GM19351 (cell line): Measurements from ENCODE around the gene ARHGEF16.

Source experiments
- ATAC-seq: cut with Tn5 transposase; IDR thresholded peaks from one replicate; pipeline ENCODE4 v1.9.1; 2021; ENCODE audit warnings: mild to moderate bottlenecking, moderate library complexity; ENCODE audit not compliant: unreplicated experiment

Gene ARHGEF16

DNA sequence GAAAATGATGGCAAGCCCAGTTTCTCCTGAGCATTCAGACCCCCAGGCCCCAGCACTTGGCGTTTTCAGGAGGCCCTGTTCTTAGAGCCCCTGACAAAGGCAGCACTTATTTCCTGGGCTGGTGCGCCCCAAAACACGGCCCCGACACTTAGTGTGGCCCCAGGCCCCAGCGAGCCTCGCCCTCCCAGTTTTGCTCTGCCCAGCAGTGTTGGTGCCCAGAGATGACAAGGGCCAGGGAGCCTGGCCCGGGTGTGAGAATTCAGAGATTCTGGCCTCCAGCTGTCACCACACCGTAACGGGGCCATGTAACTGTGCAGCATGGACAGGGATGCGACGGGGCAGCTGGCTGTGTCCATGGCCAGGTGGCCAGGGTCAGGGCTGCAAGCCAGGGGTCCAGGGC is 18.0 kb upstream of the ARHGEF16 start:
- no peak for ATAC-seq

DNA sequence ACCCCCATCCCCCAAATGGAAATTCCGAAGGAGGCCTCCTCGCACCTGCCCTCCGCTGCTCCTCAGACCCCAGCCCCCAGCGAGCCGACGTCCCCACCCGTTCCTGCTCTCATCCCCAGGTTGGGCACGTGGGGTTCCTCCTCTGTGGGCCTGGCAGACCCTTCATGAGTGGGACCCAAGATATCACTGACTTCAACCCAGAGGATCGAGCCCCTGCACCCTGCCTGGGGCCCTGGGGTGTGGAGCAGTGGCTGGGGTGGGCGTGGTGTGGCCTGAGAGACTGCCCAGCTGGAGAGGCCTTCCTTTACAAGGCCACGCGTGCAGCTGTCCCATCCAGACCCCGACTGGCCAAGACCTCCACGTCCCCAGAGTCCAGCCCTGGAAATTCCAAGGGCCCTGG is 17.6 kb upstream of the ARHGEF16 start:
- no peak for ATAC-seq

DNA sequence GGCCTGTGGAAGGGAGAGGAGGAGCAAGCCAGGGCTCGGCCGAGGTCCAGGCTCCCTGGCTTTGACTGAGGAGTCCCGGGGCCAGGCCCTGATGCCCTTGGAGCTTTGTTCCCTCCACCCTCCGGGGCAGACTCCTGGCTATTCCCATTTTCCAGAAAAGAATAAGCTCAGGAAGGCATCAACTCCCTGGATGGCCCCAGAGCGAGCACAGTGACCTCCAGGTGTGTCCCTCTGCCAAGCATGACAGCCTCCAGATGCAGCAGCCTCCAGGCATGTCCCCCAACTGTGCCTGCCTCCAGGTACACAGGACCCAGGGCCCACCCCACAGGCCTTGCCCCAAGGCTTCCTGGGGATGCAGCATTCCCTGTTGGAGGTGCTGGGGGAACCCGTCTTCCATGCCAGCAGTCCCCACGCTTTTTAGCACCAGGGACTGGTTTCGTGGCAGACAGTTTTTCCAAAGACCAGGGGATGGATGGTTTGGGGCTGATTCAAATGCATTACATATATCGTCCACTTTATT is 15.7 kb upstream of the ARHGEF16 start:
- no peak for ATAC-seq

DNA sequence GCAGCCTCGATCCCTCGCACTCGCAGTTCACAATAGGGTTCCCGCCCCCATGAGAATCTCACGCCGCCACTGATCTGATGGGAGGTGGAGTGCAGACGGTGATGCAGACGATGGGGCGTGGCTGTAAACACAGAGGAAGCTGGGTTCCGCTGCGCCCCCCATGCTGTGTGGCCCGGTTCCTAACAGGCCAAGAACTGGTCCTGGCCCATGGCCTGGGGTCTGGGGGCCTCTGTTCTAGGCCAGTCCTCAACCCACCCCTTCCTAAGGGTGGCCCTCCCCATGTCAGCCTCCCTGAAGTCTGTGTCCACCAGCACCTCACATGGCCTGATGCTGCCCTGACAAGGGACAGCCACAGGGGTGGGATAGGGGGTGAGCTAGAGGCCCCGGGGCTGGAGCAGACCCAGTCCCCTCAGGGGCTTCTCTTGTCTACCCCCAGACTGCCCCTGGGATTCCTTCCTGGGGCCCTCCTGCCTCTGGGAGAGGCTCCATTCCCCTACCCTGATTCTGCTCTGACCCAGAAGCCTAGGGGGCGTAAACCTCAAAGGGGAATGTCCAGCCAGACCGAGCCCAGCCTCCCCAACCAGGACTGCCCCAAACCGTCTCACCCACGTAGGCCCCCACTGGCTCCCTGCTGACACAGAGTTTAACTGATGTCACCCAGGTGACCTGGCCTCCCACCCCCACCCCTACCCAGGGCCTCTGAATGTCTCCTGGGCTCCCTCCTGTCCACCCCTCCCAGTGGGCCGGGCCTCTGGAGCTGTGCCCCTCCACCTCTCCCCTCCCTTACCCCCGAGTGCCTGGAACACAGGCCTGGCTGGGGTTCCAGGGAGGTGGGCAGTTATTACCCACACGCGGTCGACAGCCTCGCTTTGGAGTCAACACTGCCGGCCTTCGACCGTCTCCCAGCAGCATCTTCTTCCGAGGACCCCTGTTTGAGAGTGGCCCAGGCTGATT is 14.8 kb upstream of the ARHGEF16 start:
- ATAC-seq: no peak

DNA sequence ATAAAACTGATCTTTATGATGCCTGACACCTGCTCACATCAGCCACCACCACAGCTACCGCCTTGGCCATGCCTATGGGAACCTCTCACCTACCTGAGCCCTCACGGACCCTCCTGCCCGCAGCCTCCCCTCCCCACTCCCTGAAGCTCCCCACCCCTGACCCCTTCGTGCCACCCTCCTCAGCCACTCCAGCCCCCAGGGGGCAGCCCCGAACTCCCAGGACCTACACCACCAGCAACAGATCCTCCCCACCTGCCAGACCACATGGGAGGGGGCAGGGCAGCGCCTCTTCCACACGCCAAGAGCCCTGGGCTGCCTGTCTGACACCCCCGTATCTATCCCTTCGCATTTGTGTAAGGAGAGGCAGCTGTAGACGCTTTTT is 14.2 kb upstream of the ARHGEF16 start:
- no peak for ATAC-seq

DNA sequence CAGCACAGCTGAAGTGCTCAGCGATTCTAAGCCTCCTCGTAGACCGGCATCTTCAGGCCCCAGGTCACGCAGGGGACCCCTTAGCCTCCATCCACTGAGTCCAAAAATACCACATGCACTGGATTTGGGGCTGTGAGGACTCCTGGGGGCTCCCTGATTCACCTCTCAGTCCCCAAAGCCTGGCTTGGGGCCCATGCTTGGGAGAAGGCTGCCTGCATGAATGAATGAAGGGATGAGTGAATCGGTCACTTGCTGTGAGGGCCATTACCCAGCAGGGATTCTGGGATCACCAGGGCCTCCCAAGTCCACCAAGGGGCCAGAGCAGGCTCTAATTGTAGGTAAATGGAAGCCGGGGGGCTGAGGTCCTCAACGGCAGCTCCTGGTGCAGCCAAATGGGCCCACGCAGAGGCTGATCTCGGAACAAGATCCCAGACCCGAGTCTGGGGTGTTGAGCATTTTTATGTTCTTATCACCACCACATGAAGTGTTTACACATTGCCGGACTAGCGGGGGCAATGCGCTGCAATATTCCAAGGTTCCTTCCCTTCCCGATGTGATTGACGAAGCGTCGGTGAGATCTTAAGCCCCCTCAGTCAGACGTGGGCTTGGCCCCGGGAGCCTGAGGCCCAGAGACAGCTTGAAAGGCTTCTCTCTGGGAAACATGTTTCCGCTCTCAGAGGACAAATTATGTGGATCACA is 13.6 kb upstream of the ARHGEF16 start:
- ATAC-seq: no peak

DNA sequence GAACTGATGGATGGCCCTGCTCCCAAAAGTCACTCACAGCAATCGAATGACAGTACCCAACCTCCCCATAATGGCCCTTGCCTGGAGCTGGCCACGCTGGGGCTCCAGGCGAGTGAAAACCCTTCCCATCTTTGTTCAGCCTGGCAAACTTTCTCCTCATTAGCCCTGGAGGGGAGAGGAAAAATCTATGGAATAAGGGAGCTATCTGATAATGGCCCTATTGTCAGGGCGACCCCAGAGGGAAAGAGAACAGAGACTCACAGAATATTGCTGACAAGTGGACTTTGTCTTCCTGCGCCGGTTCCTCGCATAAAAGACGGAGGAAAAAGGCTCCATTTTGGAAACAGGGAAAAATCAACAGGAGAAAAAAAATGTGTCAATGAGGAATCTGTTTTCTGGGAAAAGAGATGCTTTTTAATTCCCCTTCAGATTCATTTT is 13.0 kb upstream of the ARHGEF16 start:
- no peak for ATAC-seq

DNA sequence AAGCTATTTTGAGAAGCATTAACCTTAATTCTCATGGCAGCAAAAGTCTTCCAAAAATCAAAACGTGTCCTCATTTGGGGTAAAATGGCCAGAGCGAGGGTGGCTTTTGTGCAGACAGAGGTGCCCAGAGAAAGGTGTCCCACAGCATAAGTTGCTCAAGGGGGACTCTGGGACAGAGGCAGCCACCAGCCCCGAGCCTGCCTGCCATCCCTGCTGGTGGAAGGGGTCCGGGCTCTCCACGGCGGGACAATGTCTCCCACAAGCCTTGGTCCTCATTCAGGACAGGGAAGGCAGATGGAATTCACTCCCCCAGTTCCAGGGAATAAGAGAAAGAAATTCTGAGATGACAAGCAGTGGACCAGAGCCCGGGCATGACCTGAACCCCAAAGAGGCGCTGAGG is 12.6 kb upstream of the ARHGEF16 start:
- ATAC-seq: no peak

DNA sequence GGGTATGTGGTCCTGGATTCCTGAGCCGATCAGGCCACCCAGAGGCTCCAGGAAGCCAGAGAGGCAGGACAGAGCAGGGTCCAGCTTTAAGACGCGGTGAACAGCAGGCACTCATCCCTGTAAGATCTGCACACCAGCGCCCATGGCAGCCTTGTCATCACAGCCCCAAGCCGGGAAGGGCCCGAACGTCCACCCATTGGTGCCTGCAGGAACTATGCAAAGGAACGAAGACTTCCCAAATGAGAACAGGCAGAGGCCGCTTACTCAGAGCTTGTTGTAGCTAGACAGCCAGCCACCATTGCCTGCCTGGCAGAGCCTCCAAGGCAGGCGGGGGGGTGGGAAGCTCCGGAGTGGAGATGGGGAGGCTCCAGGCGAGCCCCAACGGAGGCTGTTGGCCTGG is 12.1 kb upstream of the ARHGEF16 start:
- ATAC-seq: no peak

DNA sequence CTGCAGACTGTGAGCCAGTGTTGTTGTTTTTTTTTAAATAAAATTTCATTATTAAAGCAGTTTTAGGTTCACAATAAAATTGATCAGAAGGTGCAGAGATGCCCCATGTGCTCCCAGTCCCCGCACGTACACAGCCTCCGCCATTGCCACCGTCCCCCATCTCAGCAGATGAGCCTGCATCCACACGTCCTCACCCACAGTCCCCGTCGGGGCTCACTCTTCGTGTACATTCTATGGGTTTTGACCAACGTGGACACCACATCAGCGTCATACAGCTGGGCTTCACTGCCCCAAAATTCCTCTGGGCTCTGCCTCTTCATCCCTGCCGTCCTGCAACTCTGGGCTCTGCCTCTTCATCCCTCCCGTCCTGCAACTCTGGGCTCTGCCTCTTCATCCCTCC is 11.6 kb upstream of the ARHGEF16 start:
- no peak for ATAC-seq

DNA sequence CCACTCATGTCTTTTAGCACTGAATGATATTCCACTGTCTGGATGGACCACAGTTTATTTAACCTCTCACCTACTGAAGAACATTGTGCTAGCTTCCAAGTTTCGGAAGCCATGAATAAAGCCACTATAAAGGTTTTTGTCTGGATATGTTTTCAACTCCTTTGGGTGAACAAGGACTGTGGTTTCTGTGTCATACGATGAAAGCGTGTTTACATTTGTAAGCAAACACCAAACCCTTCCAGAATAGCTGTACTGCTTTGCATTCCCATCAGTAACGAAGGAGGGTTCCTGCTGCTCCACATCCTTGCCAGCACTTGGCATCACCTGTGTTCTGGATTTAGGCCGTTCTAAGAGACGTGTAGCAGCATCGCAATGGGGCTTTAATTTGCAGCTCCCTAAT is 10.7 kb upstream of the ARHGEF16 start:
- no peak for ATAC-seq

DNA sequence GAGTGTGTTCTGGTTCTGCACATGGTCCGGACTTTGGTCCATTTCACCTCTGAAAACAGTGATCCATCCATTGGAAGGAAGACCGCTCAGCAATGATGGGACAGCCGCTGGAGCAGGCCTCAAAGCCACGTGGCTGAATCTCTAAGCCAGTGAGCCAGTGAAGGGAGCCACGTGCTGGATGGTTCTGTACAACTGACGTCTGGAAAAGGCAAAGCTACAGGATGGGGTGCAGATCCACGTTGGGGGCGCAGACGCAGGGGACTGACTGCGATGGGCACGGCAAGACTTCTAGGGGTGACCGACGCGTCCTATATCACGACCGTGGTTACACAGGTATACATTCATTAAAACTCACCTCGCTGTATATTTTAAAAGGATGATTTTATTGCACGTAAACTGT is 10.2 kb upstream of the ARHGEF16 start:
- no peak for ATAC-seq

DNA sequence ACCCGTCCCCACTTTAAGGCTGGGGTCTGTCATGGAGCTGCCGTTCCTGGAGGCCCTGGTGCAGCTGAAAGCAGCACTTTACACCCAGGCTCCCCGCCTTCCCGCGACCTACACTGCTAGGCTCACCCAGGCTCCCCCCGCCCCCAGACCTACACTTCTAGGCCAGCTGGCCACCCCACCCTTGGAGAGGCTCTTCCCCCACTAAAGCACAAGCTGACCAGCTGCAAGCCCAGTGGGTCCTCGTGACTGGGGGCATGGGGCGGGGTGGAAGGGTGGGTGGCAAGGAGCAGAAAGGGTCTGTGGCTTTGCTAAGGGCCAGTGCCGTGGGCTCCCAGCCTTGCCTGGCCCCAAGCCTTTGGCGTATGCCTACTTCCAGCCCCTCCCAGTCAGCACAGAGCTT is 9.7 kb upstream of the ARHGEF16 start:
- no peak for ATAC-seq

DNA sequence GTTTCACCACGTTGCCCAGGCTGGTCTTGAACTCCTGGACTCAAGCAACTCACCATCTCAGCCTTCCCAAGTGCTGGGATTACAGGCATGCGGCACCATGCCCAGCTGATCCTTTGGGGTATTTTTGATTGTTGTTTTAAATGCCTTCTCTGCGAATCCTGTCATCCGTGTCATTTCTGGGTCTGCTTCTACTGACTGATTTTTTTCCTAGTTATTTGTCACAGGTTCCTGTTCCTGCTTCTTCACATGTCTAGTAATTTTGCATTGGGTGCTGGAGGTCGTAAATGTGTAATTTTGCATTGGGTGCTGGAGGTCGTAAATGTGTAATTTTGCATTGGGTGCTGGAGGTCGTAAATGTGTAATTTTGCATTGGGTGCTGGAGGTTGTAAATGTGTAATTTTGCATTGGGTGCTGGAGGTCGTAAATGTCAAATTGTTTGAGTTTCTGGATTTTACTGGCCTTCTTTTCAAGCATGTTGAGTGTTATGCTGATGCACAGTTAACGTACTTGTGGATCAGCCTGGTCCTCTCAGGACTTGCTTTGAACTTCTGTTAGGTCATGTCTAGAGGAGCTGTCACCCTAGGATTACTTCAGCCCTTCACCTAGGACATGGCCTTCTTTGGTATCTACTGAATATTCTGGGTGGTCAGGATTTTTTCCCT is 4.1 kb upstream of the ARHGEF16 start:
- ATAC-seq: no peak

DNA sequence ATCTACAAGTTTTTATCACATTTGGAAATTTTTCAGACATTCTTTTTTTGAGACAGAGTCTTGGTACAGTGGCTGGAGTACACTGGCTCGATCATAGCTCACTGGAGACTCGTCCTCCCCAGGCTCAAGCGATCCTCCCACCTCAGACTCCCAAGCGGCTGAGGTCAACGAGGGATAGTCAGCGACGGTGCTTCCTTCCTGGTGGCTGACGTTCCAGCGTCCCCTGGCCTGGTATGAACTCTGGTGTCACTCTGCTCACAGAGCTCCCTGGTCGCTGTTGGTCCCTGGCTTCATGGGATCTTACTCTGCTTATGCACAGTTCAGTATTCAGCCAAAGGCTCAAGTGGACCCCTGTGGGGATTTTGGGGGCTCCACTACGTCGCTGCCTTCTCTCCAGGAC is 3.5 kb upstream of the ARHGEF16 start:
- ATAC-seq: no peak

DNA sequence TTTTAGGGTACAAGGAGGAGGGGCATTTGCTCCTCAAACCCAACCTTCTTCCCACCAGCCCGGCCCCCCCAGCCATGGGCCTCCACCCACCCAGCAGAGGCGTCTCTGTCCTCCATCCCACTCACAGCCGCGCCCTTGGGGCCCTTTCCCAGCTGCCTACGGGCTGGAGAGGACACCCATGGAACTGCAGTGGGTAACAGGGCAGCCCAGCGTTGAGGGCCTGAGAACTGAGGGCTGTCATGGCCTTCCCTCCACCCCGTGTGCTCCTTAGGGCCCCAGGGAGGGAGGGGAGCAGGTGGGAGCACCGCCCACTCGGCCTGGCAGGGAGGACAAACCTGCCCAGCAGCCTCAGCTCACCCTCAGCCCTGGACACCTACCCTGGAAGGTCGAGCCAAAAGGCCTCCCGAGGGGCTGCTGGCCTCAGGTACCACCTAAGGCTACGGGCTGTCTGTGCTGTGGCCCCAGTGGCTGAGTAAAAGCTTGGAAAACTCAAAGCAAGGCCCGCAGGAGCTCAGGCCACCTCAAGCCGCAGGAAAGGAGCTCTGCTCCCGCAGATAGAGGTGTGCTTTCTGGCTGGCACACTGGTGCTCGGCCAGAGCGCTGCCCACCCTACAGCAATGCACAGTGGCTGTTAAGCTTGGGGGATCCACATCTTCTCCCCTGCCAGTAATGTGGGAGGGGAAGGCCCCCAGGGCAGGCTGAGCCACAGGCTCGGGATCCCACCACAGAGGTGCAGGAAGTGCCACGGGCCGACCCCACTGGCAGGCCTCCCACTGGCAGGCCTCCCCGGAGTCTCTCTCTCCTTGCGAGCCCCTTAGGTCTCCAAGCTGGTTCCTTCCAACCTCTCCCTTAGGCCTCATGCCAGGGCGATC is 2.2 kb upstream of the ARHGEF16 start:
- no peak for ATAC-seq

DNA sequence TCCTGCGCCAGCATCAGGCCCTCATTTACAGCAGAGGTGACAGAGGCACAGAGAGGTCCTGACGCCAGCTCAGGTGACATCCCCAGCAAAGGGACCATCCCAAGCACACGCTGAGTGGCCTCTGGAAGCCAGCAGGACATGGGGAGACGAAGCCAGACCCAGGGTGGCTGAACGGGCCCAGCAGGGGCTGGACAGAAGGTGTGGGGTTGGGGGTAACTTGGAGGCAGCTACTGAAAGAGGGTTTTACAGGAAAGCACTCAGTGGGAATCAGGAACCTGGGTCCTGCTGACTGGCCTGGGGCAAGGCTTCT is 1.6 kb upstream of the ARHGEF16 start:
- ATAC-seq: no peak

DNA sequence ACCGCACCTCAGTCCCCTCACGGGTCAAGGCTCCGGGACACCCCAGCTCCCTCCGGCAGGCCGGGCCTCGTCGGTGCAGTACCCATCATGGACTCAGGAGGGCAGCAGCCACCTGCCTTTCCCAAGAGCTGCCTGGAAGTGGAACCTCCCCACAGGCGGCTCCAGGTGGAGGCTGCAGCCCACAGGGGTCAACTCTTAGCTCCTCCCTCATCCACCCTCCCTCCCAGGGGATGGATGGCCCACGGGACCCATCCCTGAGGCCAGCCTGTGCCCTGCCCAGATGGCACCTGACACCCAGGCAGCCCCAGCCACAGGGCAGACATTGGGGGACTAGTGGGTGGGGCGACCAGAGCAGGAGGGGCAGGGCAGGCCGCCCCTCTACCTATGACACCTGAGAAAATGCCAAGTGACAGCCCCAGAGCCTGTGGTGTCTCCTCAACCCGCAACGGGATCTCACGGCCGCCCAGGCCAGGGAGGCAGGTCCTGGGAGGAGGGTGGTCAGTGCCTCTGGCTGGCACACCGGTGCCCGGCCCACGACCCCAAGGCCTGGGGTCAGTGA is 1.2 kb upstream of the ARHGEF16 start:
- no peak for ATAC-seq

DNA sequence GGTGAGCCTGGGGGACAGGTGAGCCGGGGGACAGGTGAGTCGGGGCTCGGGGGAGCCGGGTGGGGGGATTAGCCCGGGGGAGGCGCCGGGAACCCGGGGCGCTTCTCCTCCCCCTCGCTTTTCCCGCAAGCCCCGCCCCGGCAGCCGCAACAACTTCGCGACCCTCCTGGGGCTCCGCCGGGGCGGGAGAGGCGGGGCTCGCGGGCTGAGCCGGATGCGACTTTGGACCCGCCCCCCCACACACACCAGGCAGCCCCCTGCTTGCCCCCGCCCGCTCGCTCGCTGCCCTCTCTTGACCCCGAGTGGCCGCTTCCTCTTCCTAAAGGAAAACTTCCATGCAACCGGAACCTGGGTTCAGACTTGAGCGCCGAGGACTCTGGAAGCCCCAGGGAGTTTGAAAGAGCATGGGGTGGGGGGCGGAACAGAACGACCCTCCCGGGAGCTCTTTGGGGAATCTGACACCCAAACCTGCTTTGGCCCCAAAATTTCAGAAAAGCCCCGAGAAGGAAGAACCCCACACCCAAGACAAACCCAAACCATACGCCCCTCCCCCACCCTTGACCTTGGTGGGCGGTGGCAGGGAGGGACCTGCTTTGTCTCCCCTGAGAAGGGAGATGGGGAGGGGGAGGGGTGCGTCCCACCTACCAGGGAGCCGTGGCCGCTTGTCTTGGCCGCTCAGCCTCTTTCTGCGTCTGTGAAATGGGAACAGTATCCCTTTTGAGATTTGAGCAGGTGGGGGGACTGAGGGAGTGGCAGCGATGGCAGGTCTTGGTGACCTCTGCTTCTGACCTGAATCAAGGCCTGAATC is 550 bp downstream of the ARHGEF16 start:
- ATAC-seq: no peak
